PFSK-1 (cell line): Measurements from ENCODE around the gene MYO7A.

Experiments
- FOXP2 ChIP-seq: optimal IDR thresholded peaks from 2 replicates; pipeline ENCODE3; 2011; ENCODE audit warnings: borderline replicate concordance, control low read depth, inconsistent platforms; ENCODE audit not compliant: insufficient read depth; ENCODE audit errors: extremely low read length, extremely low read depth
- POLR2AphosphoS5 ChIP-seq: IDR thresholded peaks from 2 replicates; pipeline ENCODE4 v1.6.1; 2012; ENCODE audit warnings: low read depth, mild to moderate bottlenecking, control low read depth, low read length, moderate library complexity
- SIN3A ChIP-seq: IDR thresholded peaks from 2 replicates; pipeline ENCODE4 v1.6.1; 2012; ENCODE audit warnings: mild to moderate bottlenecking, low read length, moderate library complexity, borderline replicate concordance; ENCODE audit not compliant: insufficient read depth
- TAF1 ChIP-seq: IDR thresholded peaks from 2 replicates; pipeline ENCODE4 v1.6.1; 2012; ENCODE audit warnings: low read length, control low read depth, borderline replicate concordance; ENCODE audit not compliant: insufficient read depth
- TF ChIP-seq, protein P1 (sequence below), 2 experiments: IDR thresholded peaks; 2 replicates each; pipeline versions ENCODE4 v1.6.1 to v1.8.0; 2011 to 2012; ENCODE audit warnings: low read depth in 2 of 2, low read length in 2 of 2, control low read depth in 1 of 2, inconsistent platforms in 1 of 2, mild to moderate bottlenecking in 1 of 2, moderate library complexity in 1 of 2; ENCODE audit not compliant: insufficient read depth in 1 of 2

DNA sequence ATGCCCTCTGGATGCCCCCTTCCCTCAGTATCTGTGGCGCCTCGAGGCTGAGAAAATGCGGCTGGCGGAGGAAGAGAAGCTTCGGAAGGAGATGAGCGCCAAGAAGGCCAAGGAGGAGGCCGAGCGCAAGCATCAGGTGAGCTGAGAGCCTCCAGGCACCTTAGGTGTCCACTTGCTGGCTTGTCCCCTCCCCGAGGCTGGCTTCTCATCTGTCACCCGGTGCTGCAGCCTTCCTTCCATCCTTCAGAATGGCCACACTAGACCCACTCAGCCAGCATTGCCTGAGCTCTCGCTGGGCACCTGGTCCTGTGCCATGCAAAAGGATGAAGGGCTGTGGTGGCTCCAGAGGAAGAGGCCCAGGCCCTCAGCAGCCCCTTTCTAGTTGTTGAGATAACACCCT lies 52.3 kb downstream of the MYO7A start:
- TF ChIP-seq, protein P1, sequence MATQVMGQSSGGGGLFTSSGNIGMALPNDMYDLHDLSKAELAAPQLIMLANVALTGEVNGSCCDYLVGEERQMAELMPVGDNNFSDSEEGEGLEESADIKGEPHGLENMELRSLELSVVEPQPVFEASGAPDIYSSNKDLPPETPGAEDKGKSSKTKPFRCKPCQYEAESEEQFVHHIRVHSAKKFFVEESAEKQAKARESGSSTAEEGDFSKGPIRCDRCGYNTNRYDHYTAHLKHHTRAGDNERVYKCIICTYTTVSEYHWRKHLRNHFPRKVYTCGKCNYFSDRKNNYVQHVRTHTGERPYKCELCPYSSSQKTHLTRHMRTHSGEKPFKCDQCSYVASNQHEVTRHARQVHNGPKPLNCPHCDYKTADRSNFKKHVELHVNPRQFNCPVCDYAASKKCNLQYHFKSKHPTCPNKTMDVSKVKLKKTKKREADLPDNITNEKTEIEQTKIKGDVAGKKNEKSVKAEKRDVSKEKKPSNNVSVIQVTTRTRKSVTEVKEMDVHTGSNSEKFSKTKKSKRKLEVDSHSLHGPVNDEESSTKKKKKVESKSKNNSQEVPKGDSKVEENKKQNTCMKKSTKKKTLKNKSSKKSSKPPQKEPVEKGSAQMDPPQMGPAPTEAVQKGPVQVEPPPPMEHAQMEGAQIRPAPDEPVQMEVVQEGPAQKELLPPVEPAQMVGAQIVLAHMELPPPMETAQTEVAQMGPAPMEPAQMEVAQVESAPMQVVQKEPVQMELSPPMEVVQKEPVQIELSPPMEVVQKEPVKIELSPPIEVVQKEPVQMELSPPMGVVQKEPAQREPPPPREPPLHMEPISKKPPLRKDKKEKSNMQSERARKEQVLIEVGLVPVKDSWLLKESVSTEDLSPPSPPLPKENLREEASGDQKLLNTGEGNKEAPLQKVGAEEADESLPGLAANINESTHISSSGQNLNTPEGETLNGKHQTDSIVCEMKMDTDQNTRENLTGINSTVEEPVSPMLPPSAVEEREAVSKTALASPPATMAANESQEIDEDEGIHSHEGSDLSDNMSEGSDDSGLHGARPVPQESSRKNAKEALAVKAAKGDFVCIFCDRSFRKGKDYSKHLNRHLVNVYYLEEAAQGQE (IDR thresholded peaks at IDR 0.05; ENCODE audit: insufficient read depth in 1 of 2, low read depth in 2 of 2, low read length in 2 of 2): no peak
- TF ChIP-seq POLR2AphosphoS5 (no peak), SIN3A (no peak), TAF1 (no peak), FOXP2 (no peak)
